DOHH2 (cell line): ENCODE results near the gene MELTF.

Experiments
- H3F3A ChIP-seq: fragments of 200-600 bp; sonication (generic), shearing (Covaris generic); 2 replicates; pipeline ENCODE4 v1.6.0; 2016; ENCODE audit warnings: antibody characterized with exemption, mild to moderate bottlenecking; ENCODE audit not compliant: control insufficient read depth, insufficient read depth
- H3K27ac ChIP-seq: fragments of 200-600 bp; sonication (generic); 2 replicates; pipeline ENCODE4 v1.5.1; 2014; ENCODE audit warnings: low read depth, mild to moderate bottlenecking, low read length, moderate library complexity
- H3K27me3 ChIP-seq: fragments of 200-600 bp; sonication (generic); 2 replicates; pipeline ENCODE4 v1.6.1; 2014; ENCODE audit warnings: mild to moderate bottlenecking, low read length, mixed read lengths; ENCODE audit not compliant: control insufficient read depth
- H3K36me3 ChIP-seq: fragments of 200-600 bp; sonication (generic); 2 replicates; pipeline ENCODE4 v1.6.1; 2014; ENCODE audit warnings: mild to moderate bottlenecking, low read length, moderate library complexity, mixed read lengths; ENCODE audit not compliant: control insufficient read depth
- H3K4me1 ChIP-seq: fragments of 200-600 bp; sonication (generic); 2 replicates; pipeline ENCODE4 v1.6.1; 2014; ENCODE audit warnings: mild to moderate bottlenecking, low read length, mixed read lengths; ENCODE audit not compliant: control insufficient read depth
- H3K4me2 ChIP-seq: fragments of 200-600 bp; sonication (generic); 2 replicates; pipeline ENCODE4 v1.6.0; 2014; ENCODE audit warnings: mild to moderate bottlenecking, low read length, moderate library complexity
- H3K4me3 ChIP-seq: fragments of 200-600 bp; sonication (generic); 2 replicates; pipeline ENCODE4 v1.5.1; 2014; ENCODE audit warnings: mild to moderate bottlenecking, low read length, mixed read lengths
- H3K79me2 ChIP-seq: fragments of 200-600 bp; sonication (generic); 2 replicates; pipeline ENCODE4 v1.6.1; 2014; ENCODE audit warnings: mild to moderate bottlenecking, low read length, mixed read lengths; ENCODE audit not compliant: control insufficient read depth
- H3K9me2 ChIP-seq: fragments of 200-600 bp; sonication (generic); replicated peaks from 2 replicates; pipeline ENCODE4 v1.6.1; 2014; ENCODE audit warnings: mild to moderate bottlenecking, low read length, mixed read lengths; ENCODE audit not compliant: control insufficient read depth
- H3K9me3 ChIP-seq: fragments of 200-600 bp; sonication (generic); 2 replicates; pipeline ENCODE4 v1.6.1; 2014; ENCODE audit warnings: antibody characterized with exemption, low read length, mixed read lengths; ENCODE audit not compliant: control insufficient read depth, insufficient read depth
- H4K20me1 ChIP-seq: fragments of 200-600 bp; sonication (generic); 2 replicates; pipeline ENCODE4 v1.6.0; 2014; ENCODE audit warnings: low read depth, mild to moderate bottlenecking, antibody characterized with exemption, low read length, moderate library complexity; ENCODE audit not compliant: control insufficient read depth, insufficient read depth
- CTCF ChIP-seq: fragments of 200-600 bp; sonication (generic); IDR thresholded peaks from one replicate; pipeline ENCODE4 v1.5.1; 2014; ENCODE audit warnings: antibody characterized with exemption, mild to moderate bottlenecking, low read depth, low read length; ENCODE audit not compliant: poor library complexity, severe bottlenecking
- EZH2phosphoT487 ChIP-seq: fragments of 200-600 bp; sonication (generic); IDR thresholded peaks from 2 replicates; pipeline ENCODE4 v1.6.1; 2017; ENCODE audit warnings: borderline replicate concordance, mild to moderate bottlenecking, antibody characterized with exemption, low read length, moderate library complexity, mixed read lengths

The MELTF gene

GRCh38 chr3:196966526-196967401 lies 62.9 kb downstream of the MELTF start:
- H3K27me3 ChIP-seq, result peaks cover 23% of the 10 kb centered on the region

DNA sequence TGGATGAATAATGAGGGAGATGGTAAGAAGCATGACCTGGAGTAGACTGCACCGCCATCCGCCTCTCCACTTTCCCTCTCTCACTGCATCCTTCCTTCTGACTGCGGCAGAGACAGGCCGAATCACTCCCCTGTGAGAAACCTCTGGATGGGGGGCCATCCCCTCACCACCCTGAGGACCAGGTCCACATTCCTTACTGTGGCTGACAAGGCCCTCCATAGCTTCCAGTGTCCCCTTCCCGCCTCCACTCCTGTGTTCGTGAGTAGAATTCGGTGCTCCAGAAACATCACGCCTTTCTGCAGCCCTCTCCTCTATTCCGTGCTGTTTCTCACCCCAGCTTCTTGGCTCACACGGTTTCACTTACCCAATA lies 63.8 kb downstream of the MELTF start:
- Histone ChIP-seq H3K4me2 (no peak overlapping the region), H3F3A (no peaks in the 10 kb centered on the region), H3K27me3 (peaks cover 18% of the 10 kb centered on the region), H3K4me3 (no peak overlapping the region), H3K9me2 (no peaks in the 10 kb centered on the region), H3K4me1 (peaks cover 20% of the 10 kb centered on the region), H4K20me1 (no peaks in the 10 kb centered on the region), H3K79me2 (no peaks in the 10 kb centered on the region), H3K27ac (no peak overlapping the region), H3K9me3 (no peaks in the 10 kb centered on the region), H3K36me3 (no peaks in the 10 kb centered on the region)
- TF ChIP-seq CTCF, result no peak
- no peak for TF ChIP-seq EZH2phosphoT487

More at GRCh38 chr3:196966526-196967401, 62.9 kb downstream of the MELTF start:
- no peaks in the 10 kb centered on the region for H3K79me2 ChIP-seq
- H3K9me3 ChIP-seq, result no peaks in the 10 kb centered on the region
- no peaks in the 10 kb centered on the region for H3K36me3 ChIP-seq
- no peaks in the 10 kb centered on the region for H4K20me1 ChIP-seq
- H3K4me1 ChIP-seq, result peaks cover 20% of the 10 kb centered on the region
- no peak overlapping the region for H3K27ac ChIP-seq
- TF ChIP-seq EZH2phosphoT487 (no peak), CTCF (no peak)
- H3K4me2 ChIP-seq, result no peak overlapping the region
- H3K4me3 ChIP-seq, result no peak overlapping the region
- no peaks in the 10 kb centered on the region for H3F3A ChIP-seq
- no peaks in the 10 kb centered on the region for H3K9me2 ChIP-seq

DNA sequence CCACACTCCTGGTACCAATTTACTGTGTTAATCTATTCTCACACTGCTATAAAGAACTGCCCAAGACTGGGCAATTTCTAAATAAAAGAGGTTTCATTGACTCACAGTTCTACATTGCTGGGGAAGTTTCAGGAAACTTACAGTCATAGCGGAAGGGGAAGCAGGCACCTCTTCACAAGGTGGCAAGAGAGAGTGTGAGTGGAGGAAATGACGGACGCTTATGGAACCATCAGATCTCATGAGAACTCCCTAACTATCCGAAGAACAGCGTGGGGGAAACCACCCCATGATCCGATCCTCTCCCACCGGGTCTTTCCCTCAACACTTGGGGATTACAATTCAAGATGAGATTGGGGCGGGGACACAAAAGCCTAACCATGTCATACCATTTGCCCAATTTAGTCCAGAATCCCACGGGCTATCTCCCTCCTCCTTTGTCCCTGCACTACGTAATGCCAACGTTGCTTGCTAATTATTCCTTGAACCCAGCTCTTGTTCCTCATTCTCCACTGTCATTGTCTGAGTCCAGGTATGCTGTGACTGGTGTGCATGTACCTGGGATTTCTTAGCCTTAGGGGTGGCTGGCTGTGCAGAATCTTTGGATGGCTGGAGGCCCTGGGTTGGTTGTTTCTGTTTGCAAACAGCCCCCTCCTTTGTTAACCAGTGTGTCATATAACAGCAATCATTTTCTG lies 64.4 kb downstream of the MELTF start:
- Histone ChIP-seq H3K79me2 (no peaks in the 10 kb centered on the region), H3K4me1 (peaks cover 20% of the 10 kb centered on the region), H3K27me3 (peaks cover 12% of the 10 kb centered on the region), H3K9me2 (no peaks in the 10 kb centered on the region), H3K9me3 (no peaks in the 10 kb centered on the region), H3K4me3 (no peak overlapping the region), H3K36me3 (no peaks in the 10 kb centered on the region), H3K4me2 (no peak overlapping the region), H3K27ac (no peak overlapping the region), H3F3A (no peaks in the 10 kb centered on the region), H4K20me1 (no peaks in the 10 kb centered on the region)
- TF ChIP-seq CTCF, result no peak
